Uterus (tissue), 4 donors: ENCODE data around the gene IL21R. TPM values are rescaled to one million over a fixed set of nuclear protein-coding genes. Genes with fewer than 3 reads are reported as not detected.
"Not testable (repeated sequence)": the region's sequence is repeated elsewhere in the genome, so short reads cannot be mapped to it uniquely, and the experiment has no call there.

Experiments
- DNase-seq, 2 donors: peaks; one replicate each; pipeline ENCODE4 v3.0.0-alpha.2; 2019 to 2020
- H3K27ac ChIP-seq, 2 donors: fragments of 200-600 bp; sonication (generic); 1 replicate in 1 of 2; 2 replicates in 1 of 2; pipeline ENCODE4 v1.5.1; 2016 to 2018
- H3K27me3 ChIP-seq, 2 donors: fragments of 200-600 bp; sonication (generic); one replicate each; pipeline ENCODE4 v1.5.1; 2018 to 2019; ENCODE audit warnings: control low read depth in 1 of 2
- H3K36me3 ChIP-seq, 2 donors: fragments of 200-600 bp; sonication (generic); one replicate each; pipeline ENCODE4 v1.5.1; 2019; ENCODE audit warnings: control low read depth in 1 of 2
- H3K4me1 ChIP-seq, 2 donors: fragments of 200-600 bp; sonication (generic); one replicate each; pipeline ENCODE4 v1.5.1; 2018 to 2019; ENCODE audit warnings: control low read depth in 1 of 2
- H3K4me3 ChIP-seq, 2 donors: fragments of 200-600 bp; sonication (generic); 1 replicate in 1 of 2; 2 replicates in 1 of 2; pipeline ENCODE4 v1.5.1; 2018 to 2019; ENCODE audit warnings: mild to moderate bottlenecking in 1 of 2
- H3K9me3 ChIP-seq, 2 donors: fragments of 200-600 bp; sonication (generic); one replicate each; pipeline ENCODE4 v1.5.1; 2019; ENCODE audit warnings: control low read depth in 1 of 2
- POLR2A ChIP-seq, 2 donors: fragments of 450-650 bp; IDR thresholded peaks; one replicate each; pipeline ENCODE4 v1.6.1; 2016; ENCODE audit warnings: antibody characterized with exemption in 2 of 2, mild to moderate bottlenecking in 1 of 2, moderate library complexity in 1 of 2
- intact Hi-C: fragments of 100-400 bp; cut with DNase I; formaldehyde crosslinking; loops from one replicate; pipeline ENCODE4 v1.15.1; 2023; ENCODE audit warnings: low total_unique reads
- total RNA-seq, 4 donors: library from RNA; depleted of rRNA in 3 of 4; stranded (reverse); fragments of >200 nt in 3 of 4; gene quantifications; one replicate each; pipeline versions ENCODE4 v1.1.0 to v1.2.4, GENCODE V29; 2014 to 2023
- TF ChIP-seq, protein P1 (sequence below), 4 experiments: fragments of 200-600 bp in 2 of 4; fragments of 450-650 bp in 2 of 4; sonication (generic) in 2 of 4; IDR thresholded peaks; one replicate each; pipeline ENCODE4 v1.5.1; 2016 to 2019; ENCODE audit warnings: antibody characterized with exemption in 4 of 4, mild to moderate bottlenecking in 2 of 4, moderate library complexity in 1 of 4
- donor health status: DM: yes; HTN: yes; CAD: no.

Gene IL21R
- total RNA-seq, 4 donors from 2014 or later, result 0.21 to 0.46 TPM; not detected in 2

- H3K4me1 ChIP-seq, result no peaks in the 10 kb centered on the region
- no peak overlapping the region for H3K27ac ChIP-seq
- no peak overlapping the region for H3K4me3 ChIP-seq
- peaks cover 0 to 4% of the 10 kb centered on the region in 2 donors for H3K9me3 ChIP-seq
- TF ChIP-seq POLR2A (IDR thresholded peaks at IDR 0.05), result no peak
- TF ChIP-seq, protein P1, sequence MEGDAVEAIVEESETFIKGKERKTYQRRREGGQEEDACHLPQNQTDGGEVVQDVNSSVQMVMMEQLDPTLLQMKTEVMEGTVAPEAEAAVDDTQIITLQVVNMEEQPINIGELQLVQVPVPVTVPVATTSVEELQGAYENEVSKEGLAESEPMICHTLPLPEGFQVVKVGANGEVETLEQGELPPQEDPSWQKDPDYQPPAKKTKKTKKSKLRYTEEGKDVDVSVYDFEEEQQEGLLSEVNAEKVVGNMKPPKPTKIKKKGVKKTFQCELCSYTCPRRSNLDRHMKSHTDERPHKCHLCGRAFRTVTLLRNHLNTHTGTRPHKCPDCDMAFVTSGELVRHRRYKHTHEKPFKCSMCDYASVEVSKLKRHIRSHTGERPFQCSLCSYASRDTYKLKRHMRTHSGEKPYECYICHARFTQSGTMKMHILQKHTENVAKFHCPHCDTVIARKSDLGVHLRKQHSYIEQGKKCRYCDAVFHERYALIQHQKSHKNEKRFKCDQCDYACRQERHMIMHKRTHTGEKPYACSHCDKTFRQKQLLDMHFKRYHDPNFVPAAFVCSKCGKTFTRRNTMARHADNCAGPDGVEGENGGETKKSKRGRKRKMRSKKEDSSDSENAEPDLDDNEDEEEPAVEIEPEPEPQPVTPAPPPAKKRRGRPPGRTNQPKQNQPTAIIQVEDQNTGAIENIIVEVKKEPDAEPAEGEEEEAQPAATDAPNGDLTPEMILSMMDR (IDR thresholded peaks at IDR 0.05), result no peak
- intact Hi-C loops, result no loop called here
- no peaks in the 10 kb centered on the region for H3K36me3 ChIP-seq
- no peak for DNase-seq
- no peaks in the 10 kb centered on the region for H3K27me3 ChIP-seq
Observed at GRCh38 chr16:27394516-27394915, 7.5 kb upstream of the IL21R start.

DNA sequence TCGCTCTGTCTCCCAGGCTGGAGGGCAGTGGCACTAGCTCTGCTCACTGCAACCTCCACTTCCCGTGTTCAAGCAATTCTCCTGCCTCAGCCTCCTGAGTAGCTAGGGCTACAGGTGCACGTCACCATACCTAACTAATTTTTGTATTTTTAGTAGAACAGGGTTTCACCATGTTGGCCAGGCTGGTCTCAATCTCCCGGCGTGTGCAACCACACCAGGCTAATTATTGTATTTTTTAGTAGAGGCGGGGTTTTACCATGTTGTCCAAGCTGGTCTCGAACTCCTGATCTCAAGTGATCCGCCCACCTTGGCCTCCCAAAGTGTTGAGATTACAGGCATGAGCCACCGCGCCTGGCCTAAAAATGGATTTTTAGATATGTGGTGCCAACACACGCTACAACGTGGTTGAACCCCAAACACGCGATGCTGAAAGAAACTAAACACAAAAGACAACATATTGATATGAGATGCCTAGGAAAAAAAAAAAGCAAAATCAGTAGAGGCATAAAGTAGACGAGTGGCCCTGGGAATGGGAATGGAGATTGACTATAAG, 3.6 kb upstream of the IL21R start:
- H3K36me3 ChIP-seq, H3K4me3 ChIP-seq, H3K9me3 ChIP-seq, intact Hi-C loops, H3K27ac ChIP-seq, H3K4me1 ChIP-seq, DNase-seq, H3K27me3 ChIP-seq: not testable (repeated sequence)

DNA sequence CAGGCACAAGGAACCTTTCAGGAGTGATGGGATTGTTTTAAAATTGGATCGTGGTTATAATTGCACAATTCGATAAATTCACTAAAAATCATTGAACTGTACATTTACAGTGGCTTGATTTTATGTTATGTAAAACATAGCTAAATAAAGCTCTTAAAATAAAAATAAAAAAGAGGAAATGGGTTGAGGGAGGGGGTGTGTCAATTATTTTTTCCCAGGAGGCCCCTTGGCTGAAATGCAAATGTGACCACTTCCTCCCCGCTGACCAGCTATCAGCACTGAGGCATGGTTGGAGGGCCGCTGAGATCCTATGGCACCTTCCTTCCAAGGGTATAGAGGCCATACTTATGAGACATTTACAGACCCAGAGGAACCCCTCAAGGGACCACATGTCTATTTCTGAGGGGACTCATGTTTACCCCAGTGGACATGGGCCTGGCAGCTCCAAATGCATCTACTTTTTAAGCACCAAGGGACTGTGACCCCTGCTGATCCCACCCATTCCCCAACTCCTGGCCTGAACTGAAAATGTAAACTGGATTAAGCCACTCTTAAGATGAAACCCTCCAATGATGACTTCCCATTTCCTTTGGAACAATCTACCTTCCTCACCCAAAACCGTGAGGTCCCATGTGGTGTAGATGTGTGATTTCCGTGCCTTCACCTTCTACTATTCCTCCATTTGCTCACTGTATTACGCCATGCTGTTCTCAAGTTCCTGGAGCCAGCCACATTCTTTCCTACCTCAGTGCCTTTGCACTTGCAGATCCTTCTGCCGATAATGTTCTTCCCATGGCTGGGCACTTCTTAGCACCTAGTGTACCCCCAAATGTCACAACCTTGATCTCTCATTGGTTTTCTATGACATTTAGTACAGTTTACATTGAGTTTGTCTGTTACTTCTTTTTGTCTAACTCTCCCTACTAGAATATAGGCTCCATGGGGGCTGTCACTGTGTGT, 2.8 kb upstream of the IL21R start:
- H3K4me3 ChIP-seq, result no peak overlapping the region
- intact Hi-C loops, result no loop called here
- no peak for TF ChIP-seq POLR2A (IDR thresholded peaks at IDR 0.05)
- TF ChIP-seq, protein P1 (IDR thresholded peaks at IDR 0.05), result no peak
- no peaks in the 10 kb centered on the region for H3K4me1 ChIP-seq
- no peak overlapping the region for H3K27ac ChIP-seq
- no peaks in the 10 kb centered on the region for H3K36me3 ChIP-seq
- no peaks in the 10 kb centered on the region for H3K27me3 ChIP-seq
- no peak for DNase-seq
- no peaks in the 10 kb centered on the region for H3K9me3 ChIP-seq

DNA sequence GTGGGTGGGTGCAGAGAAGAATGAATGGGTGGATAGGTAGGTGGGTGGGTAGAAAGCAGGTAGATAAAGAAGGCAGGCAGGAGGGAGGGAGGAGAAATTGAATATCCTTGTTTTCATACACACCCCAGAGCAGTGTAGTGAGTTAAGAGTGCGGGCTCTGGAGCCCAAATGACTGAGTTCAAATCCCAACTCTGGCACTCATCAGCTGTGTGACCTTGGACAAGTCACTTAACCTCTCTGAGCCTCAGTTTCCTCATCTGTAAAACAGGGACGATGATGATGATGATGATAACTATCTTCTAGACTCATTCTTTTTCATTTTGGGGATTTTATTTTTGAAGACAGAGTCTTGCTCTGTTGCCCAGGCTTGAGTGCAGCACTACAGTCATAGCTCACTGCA, 2.0 kb upstream of the IL21R start:
- Histone ChIP-seq H3K27me3 (no peaks in the 10 kb centered on the region), H3K36me3 (no peaks in the 10 kb centered on the region), H3K9me3 (no peaks in the 10 kb centered on the region), H3K4me3 (no peak overlapping the region), H3K27ac (no peak overlapping the region), H3K4me1 (no peaks in the 10 kb centered on the region)
- TF ChIP-seq POLR2A (IDR thresholded peaks at IDR 0.05), result no peak
- TF ChIP-seq, protein P1 (IDR thresholded peaks at IDR 0.05), result no peak
- no peak for DNase-seq
- intact Hi-C loops, result no loop called here

GRCh38 chr16:27400751-27401620, 988 bp upstream of the IL21R start:
- intact Hi-C loops, result no loop called here

More at GRCh38 chr16:27400751-27401620, 988 bp upstream of the IL21R start:
- H3K9me3 ChIP-seq, result no peaks in the 10 kb centered on the region
- no peaks in the 10 kb centered on the region for H3K4me1 ChIP-seq
- TF ChIP-seq, protein P1 (IDR thresholded peaks at IDR 0.05), result no peak
- no peak for DNase-seq
- H3K36me3 ChIP-seq, result no peaks in the 10 kb centered on the region
- H3K4me3 ChIP-seq, result no peak overlapping the region
- no peaks in the 10 kb centered on the region for H3K27me3 ChIP-seq
- H3K27ac ChIP-seq, result no peak overlapping the region
